Stromal cell of bone marrow (primary cell): ENCODE results near the gene KIF15.
"Not testable (repeated sequence)": the region's sequence is repeated elsewhere in the genome, so short reads cannot be mapped to it uniquely, and the experiment has no call there.

Experiments
- DNase-seq: peaks from one replicate; pipeline ENCODE4 v3.0.0-alpha.2; 2012; ENCODE audit warnings: low read depth

Gene KIF15

DNA sequence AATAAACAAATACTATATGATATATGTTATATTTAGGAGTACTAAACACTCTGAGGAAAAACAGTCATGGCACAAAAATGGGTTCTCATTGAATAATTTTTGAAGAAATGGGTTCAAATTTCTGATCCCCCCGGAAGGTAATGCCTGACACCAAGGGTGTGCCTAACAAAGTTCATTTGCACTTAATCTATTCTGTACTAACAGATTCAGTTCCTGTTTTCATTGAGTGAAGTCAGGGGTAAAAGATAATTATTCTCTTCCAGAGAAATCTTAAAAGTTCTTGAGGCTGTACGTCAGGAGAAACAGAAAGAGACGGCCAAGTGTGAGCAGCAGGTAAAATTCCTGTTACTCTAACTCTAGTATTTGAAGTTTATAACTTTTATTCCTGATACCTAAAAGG, 65.6 kb downstream of the KIF15 start:
- no peak for DNase-seq

DNA sequence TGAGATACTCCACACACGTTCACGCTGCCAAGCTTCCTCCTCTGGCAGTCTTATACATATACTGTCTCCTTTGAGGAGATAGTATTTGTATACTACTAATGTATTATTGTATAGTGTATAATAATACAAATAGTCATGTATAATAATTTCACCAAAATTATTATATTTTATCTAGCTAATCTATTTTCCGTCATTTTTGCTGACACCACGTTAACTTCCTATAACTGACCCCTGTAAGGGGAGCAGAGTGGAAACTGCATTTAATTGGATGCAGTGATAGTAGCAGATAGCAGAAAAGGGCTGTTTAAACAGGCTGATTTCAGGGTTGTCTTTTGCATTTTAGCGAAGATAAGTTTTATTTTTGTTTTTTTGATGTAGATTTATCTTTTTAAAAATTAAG, 69.6 kb downstream of the KIF15 start:
- DNase-seq, result no peak

DNA sequence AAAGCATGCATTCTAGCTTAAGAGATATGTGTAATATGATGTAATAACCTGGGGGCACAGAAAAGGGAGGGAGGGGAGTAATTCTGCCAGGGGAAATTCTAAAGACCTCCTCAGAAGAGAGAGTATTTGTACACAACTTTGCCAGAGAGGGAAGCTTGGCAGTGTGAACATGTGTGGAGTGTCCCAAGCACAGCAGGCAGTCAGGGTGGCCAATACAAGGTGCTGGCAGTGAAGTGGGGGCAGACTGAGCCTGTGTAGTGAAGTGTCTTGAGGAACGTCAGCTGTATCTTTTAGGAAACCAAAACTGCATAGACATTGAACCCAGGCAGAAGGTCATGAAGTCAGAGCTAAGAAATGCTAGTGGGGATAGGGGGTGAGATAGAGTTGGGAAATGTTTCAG, 70.4 kb downstream of the KIF15 start:
- no peak for DNase-seq

DNA sequence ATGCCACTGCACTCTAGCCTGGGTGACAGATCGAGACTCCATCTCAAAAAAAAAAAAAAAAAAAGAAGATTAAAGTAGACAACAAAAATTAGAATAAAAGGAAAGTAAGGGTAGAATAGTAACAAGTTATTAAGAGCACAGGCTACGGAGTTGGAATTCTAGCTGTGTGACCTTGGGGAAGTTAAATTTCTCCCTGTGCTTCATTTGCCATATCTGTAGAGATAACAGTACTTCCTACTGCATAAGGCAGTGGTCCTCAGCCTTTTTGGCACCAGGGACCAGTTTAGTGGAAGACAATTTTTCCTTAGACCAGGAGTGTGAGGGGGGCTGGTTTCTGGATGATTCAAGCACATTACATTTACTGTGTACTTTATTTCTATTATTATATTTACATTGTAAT, 71.4 kb downstream of the KIF15 start:
- no peak for DNase-seq

DNA sequence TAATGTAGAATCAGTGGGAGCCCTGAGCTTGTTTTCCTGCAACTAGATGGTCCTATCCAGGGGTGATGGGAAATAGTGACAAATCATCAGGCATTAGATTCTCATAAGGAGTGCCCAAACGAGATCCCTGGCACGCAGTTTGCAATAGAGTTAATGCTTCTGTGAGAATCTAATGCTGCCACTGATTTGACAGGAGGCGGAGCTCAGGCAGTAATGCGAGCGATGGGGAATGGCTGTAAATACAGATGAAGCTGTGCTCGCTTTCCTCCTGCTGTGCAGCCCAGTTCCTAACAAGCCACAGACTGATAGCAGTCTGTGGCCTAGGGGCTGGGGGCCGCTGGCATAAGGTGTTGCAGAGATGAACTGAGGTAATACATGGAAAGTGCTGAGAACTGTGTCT, 71.8 kb downstream of the KIF15 start:
- no peak for DNase-seq

DNA sequence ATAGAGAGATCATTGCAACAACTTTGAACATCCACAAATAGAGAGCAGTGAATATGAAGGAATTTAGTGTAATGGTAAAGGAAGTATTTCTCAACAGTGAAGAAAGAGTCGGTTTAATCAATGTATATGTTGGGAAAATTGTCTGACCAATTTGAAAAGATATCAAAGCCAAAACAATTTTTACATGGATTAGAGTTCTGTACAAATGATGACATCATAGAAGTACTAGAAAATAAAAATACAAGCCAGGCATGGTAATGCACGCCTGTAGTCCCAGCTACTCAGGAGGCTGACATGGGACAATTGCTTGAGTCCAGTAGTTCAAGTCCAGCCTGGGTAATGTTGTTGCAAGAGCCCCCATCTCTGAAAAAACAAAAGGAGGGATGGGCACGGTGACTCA, 74.1 kb downstream of the KIF15 start:
- DNase-seq, result no peak

DNA sequence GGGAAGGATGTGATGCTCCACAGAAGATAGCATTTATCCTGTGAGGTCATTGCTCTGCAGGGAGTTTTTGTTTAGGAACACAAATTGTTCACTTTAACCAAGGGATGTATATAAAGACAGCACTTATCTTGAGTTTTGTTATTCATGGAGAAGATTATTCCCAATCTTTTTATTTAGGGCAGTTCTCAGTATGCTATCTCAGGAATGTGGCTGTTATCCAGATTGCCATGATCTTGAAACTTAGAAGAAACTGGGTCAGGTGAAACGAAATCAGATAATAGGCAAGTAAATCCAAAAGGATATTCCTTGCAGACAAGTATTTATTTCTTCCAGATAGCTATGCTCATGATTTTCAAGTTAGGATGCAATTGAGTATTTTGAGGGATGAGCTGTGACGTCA, 80.8 kb downstream of the KIF15 start:
- no peak for DNase-seq

DNA sequence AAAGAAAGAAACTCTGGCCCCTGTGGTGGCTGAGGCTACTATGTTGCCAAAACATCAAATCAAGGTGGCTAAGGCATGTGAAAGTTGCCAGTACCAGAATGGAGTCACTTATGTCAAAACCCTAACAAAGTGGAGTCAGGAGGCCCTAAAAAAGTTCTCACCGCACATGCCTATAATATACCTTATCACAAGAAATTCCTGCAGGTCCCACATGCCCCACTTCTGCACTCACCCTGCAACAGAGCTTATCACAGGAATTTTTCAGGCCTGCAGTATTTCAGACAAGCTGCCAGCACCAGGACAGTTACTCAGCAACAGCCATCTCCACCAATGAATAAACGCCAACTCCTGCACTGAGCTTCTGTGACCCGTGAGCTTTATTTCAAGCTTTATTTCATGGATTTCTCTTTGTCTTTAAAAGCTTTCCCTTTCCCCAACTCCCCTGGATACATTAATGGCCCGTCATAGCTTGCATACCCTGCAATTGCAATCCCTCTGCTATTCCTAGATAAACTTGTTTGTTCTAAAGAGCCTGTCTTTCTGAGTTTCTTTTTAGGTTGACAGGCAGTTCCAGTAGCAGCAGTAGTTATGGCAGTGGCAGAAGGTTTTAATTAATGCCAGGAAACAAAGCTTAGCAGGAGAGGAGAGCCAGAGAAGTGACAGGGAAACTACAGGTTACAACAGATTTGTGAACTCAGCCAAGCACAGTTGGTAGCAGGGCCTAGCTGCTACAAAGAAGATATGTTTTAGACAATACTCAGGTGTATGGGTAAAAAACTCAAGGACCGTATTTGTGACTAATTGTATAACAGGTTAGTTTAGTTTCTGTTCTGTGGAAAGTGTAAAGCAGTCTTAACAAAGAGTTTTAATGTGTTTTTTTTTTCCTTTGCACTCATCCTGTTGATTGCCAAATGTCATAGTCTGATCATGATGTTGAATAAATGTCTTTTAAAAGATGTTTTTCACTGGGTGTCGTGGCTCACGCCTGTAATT, 84.2 kb downstream of the KIF15 start:
- DNase-seq, result no peak

DNA sequence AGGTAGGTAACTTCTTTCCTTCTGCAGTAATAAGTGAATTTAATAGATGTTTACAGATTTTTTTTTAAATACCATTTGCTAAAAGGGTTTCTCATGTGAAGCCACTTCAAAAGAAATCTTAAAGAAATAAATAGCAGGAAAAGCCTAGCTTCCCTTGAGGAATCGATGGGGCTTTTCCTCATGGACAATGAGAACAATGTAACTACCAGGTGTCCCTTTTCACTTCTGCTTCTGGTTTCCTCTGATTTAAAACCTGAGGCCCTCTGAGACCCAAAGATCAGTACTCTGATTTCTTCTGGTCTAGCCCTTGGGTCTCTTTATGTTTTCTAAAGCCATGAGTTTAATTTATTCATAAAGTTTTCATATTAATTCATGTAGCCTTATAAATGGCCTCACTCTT, 87.0 kb downstream of the KIF15 start:
- DNase-seq, result no peak

DNA sequence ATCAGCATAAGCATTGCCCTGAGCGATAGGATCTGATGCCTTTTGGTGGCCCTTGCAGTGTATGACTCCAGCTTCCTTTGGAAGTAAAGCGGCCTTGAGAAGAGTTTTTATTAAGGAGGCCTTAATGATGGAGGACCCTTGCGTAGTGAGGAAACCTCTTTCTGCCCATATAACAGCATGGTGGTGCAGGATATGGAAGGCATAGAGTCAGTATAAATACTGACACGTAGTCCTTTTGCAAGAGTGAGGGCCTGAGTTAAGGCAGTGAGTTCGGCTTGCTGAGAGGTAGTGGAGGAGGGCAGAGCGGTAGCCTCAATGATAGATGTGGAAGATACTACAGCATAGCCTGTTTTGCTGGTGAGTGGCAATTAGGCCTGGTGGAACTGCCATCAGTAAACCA, 95.1 kb downstream of the KIF15 start:
- not testable (repeated sequence) for DNase-seq

DNA sequence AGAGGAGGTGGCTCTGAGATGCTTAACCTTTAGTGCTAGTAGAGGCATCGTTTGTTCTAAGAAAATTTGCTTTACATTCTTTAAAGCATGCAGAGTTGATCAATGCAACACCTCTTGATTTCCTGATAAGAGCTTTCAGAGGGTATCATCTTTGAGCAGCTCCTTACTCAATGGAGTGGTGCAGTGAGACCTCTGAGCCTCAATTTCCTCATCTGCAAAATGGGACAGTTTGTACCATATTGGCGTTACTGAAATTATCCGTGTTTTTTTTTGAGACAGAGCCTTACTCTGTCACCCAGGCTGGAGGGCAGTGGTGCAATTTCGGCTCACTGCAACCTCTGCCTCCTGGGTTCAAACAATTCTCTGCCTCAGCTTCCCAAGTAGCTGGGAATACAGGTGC, 98.5 kb downstream of the KIF15 start:
- no peak for DNase-seq

DNA sequence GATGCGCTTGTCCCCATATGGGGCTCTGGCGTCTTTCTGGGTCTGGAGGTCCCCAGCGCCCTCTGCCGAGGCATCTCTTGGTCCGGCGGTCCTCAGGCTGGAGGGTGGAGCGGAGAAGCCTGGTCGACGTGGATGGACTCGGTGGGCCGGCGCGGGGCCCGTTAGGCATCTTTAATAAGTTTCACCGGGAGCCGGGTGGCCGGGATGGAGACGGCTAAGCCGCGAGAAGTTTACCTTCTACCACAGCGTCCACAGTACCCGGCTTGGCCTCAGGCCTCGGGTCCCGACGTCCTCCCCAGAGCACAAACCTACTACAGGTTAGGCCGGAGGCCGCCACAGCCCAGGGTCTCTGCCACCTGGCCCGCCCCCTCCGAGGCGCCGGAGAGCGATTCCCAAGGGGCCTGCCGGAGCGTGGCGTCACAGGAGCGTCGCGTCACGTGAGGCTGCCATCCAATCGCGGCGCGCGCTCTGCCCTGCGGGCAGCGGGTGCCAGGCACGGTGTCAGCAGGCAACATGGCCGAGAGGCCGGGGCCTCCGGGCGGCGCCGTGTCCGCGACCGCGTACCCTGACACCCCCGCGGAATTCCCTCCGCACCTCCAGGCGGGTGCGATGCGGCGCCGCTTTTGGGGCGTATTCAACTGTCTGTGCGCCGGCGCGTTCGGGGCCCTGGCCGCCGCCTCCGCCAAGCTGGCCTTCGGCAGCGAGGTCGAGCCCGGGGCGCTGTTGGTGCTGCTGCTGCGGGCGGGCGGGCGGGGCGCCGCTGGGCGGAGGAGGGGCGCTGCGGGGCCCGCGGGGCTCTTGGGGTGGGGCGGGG, 100.0 kb downstream of the KIF15 start, which contains the start of gene TMEM42:
Gene TMEM42, plus strand, starts transcription at position 501 of the 814 bp plus-strand sequence. Its CDS starts 13 bp downstream, at position 514.
- peak; percentile 77 for DNase-seq

DNA sequence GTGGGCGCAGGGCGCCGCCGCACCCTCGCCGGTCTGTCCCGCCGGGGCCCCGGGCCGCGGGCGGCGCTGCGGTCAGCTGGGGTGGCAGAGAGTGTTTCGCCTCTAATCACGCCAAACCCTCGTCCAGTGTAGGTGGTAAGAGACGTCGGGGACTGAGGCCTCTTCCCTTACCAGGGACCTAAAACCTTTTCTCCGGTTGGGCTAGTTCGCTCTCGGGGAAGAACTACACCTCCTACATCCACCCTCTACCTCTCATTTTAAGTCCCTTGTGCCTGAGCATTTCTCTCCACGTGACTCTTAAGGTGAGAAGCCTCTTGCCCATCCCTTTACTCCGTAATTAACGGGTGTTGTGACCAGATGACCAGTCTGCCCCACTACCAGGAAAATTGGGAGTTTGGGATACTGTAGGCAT, 100.6 kb downstream of the KIF15 start:
- no peak for DNase-seq

DNA sequence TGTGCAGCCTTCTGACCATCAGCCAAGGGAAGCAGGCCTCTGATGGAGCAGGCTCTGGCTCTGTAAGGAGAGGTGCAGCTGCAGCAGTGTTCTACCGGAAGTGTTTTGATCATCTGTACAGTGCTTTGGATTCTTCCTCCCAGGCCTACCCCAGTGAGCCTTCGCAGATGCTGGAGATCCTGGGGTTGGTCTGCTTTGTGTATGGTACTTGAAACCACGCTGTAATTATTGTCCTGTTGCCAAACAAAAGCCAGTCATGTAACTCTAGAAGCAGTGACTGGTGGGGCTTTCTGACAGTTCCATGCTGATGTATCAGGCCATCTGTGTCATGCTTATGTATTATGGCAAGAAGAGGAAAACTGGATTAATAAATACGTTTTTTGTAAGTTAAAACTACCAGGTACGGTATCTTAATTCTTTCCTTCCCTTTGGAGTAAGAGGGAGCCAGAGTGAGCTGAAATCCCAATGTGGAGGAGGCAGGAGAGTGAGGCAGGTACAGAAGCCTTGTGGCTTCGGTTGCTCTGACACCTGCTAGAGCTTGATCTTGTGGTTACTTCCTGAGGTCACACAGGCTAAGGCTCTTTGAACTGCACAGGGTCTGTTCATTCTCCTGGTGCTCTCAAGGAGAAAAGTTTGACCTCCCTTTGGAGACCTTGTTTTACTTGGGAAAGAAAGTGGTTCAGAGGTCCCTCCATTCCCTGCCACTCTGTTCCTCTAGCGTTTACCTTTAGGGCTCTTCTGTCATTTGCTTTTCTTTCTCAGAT, 103.9 kb downstream of the KIF15 start:
- DNase-seq, result no peak

DNA sequence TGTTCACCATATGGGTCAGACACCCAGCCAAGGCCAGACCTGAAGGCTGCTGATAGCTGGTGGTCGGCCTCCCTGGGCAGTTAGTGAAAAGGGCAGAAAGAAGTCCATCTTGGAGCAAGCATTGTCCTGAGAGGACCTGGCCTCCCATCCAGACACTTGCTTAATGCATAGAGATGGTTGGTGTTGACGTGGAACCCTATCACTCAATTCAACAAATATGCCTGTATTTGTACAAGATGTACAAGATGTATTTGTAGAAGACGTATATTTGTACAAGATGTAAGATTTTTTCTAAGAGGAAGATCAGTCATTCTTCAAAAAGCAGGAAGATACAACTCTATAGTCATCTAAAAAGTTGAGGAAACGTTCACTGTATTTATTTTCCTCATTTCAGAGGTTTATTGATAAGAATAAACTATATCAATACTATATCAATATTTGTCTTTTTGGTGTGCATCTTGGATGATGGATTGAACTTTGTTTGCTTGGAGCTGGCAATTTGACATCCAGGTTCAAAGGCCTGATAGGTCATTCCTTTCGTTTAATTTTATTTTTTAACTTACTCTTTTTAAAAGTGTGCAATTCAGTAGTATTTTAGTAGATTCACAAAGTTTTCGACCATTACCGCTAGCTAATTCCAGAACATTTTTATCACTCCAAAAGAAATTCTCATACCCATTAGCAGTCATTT, 106.0 kb downstream of the KIF15 start:
- DNase-seq, result no peak

DNA sequence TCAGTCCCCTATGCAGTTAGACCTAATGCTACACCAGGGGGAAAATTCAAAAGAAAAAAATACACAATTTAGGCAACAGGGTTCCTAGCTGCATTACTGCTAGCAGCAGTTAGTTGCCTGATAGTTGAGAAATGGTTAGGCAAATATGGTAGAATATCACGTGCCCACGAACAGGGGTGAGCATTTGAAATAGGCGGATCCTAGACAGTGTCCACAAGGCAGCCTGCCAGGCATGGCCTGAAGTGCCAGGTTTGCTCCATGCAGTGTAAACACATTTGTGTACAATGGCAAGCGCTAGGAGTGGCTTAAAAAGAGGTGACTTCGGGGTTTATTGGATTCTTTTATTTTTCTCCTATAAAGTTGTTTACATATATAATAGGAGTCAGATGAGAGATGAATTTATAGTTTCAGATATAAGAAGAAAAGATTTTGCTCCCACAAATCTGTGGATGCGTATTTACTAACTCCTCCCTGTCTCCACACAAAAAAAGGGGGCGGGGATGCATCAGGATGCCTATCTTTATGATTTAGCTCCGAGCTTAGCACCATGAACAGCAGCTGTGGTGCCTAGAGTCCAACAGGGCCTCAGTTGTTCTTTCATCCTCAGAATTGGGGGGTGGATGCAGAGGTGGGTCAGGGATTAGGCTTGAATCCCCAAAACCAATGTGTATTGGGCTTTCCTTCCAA, 108.9 kb downstream of the KIF15 start:
- no peak for DNase-seq

DNA sequence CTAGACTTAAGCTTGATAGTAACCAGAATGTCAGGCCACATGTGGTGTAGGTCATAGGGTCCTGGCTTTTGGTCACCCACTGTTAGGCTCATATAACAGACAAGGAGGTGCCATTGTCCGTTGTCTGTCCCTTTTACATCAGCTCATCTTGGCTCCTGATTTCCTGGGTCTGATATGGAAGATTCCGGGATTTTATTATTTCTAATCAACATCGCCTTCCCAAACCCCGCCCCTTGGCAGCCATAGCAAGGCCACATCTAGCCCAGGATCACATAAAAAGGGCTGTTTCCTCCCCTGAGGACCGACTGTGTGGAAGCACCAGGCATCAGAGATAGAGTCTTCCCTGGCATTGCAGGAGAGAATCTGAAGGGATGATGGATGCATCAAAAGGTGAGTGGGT, 112.7 kb downstream of the KIF15 start, which contains the start of gene TGM4:
Gene TGM4, plus strand, starts transcription at position 301 of the 400 bp plus-strand sequence. Its CDS starts 71 bp downstream, at position 372.
- no peak for DNase-seq

DNA sequence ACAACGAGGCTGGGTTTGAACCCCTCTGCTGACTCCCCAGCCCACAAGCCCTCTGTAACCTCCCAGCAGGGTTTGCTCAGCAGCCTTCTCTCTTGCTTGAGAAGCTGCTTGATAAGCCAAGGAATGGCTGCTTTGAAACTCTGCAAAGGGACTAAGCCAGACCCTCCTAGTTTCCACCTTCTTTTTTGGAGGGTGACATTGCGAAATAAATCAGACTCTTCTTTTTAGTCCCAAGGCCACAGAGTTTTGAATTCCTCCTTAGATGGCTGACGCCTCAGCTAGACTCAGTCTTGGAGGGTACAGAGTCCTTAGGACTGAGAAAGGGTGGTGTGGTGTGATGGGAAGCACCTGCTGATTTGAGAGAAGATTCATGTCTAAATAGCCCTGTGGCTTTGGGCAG, 114.0 kb downstream of the KIF15 start:
- no peak for DNase-seq

DNA sequence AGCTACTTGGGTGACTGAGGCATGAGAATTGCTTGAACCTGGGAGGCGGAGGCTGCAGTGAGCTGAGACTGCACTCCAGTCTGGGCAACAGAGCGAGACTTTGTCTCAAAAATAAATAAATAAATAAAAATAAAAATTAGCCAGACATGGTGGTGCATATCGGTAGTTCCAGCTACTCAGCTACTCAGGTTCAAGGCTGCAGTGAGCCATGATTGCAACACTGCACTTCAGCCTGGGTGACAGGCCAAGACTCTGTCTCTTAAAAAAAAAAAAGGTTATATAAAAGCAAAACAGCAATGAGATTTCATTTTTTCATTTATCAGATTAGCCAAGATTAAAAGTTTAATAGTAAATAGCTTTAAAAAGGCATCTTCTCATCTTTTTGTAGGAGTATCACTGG, 115.7 kb downstream of the KIF15 start:
- no peak for DNase-seq

DNA sequence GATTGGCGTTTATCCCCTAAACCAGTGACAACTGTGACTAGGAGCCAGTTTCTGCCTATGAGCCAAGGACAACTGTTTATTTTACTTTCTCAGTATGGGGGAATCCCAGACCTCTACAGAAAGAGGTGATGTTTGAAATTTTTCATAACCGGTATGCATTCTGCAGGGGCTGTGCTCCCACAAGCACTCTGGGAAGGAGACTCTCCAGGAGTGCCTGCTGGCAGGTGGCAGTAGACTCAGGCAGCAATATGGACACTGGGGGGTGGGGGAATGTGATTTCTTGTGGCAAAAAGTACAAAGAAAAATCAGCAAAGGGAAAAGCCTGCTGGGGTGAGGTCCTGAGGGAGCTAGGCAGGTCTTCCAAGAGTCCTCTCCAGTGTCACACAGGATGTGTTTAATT, 118.7 kb downstream of the KIF15 start:
- no peak for DNase-seq
